Testis (tissue), 2 donors: ENCODE measurements around the gene ZFR2.

Experiments
- POLR2A ChIP-seq: fragments of 450-650 bp; IDR thresholded peaks from one replicate; pipeline ENCODE4 v1.6.1; 2017; ENCODE audit warnings: antibody characterized with exemption, mild to moderate bottlenecking, moderate library complexity
- TF ChIP-seq, protein P1 (sequence below), 3 experiments: fragments of 450-650 bp in 2 of 3; fragments of 200-600 bp in 1 of 3; sonication (generic) in 1 of 3; IDR thresholded peaks; one replicate each; pipeline ENCODE4 v1.5.1; 2016 to 2019; ENCODE audit warnings: antibody characterized with exemption in 3 of 3, mild to moderate bottlenecking in 2 of 3, moderate library complexity in 1 of 3

DNA sequence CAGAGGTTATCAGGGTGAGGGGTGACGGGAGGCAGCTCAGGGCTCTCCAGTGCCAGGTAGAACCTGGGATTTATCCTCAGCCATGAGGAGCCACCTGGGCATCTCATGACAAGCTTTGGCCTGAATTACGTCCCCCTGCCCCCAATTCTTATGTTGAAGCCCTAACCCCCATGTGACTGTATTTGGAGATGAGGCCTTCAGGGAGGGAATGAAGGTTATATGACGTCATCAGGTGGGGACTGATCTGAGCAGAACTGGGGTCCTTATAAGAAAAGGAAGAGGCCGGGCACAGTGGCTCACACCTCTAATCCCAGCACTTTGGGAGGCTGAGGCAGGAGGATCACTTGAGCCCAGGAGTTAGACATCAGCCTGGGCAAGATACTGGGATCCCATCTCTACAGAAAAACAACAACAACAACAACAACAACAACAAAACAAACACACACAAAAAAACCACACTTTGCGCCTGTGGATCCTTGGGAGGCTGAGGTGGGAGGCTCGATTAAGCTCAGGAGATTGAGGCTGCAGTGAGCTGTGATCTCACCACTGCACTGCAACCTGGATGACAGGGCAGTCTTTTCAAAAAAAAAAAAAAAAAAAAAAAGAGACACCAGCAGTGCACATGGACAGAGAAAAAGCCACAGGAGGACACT lies 18.4 kb downstream of the ZFR2 start:
- TF ChIP-seq, protein P1, sequence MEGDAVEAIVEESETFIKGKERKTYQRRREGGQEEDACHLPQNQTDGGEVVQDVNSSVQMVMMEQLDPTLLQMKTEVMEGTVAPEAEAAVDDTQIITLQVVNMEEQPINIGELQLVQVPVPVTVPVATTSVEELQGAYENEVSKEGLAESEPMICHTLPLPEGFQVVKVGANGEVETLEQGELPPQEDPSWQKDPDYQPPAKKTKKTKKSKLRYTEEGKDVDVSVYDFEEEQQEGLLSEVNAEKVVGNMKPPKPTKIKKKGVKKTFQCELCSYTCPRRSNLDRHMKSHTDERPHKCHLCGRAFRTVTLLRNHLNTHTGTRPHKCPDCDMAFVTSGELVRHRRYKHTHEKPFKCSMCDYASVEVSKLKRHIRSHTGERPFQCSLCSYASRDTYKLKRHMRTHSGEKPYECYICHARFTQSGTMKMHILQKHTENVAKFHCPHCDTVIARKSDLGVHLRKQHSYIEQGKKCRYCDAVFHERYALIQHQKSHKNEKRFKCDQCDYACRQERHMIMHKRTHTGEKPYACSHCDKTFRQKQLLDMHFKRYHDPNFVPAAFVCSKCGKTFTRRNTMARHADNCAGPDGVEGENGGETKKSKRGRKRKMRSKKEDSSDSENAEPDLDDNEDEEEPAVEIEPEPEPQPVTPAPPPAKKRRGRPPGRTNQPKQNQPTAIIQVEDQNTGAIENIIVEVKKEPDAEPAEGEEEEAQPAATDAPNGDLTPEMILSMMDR (IDR thresholded peaks at IDR 0.05) = no peak
- no peak for TF ChIP-seq POLR2A
